Progenitor cell of endocrine pancreas (in vitro differentiated cells): ENCODE data around the gene MB. TPM values are rescaled to one million over a fixed set of nuclear protein-coding genes. Genes with fewer than 3 reads are reported as not detected.

Source experiments
- DNase-seq: peaks from one replicate; pipeline ENCODE4 v3.0.0; 2021; ENCODE audit warnings: low spot score; ENCODE audit not compliant: unreplicated experiment
- H3K27ac Mint-ChIP-seq: 2 replicates; pipeline ENCODE4 v1.8.0; 2021; ENCODE audit warnings: mild to moderate bottlenecking, moderate library complexity, mixed read lengths
- H3K27me3 Mint-ChIP-seq: 2 replicates; pipeline ENCODE4 v1.8.0; 2021; ENCODE audit warnings: mixed read lengths
- H3K36me3 Mint-ChIP-seq: 2 replicates; pipeline ENCODE4 v1.8.0; 2022; ENCODE audit warnings: mixed read lengths; ENCODE audit not compliant: insufficient read depth
- H3K4me1 Mint-ChIP-seq: 2 replicates; pipeline ENCODE4 v1.8.0; 2021; ENCODE audit warnings: low read depth, mixed read lengths
- H3K4me3 Mint-ChIP-seq: 2 replicates; pipeline ENCODE4 v1.8.0; 2021; ENCODE audit warnings: low read depth, mild to moderate bottlenecking, moderate library complexity, mixed read lengths
- H3K9me3 Mint-ChIP-seq: 2 replicates; pipeline ENCODE4 v1.8.0; 2021; ENCODE audit warnings: low read depth, mixed read lengths
- total RNA-seq: library from RNA; stranded (reverse); gene quantifications from 2 replicates; pipeline ENCODE4 v1.2.1, GENCODE V29; 2021
- TF ChIP-seq, protein P1 (sequence below): fragments of 200-600 bp; sonication (generic); IDR thresholded peaks from one replicate; pipeline ENCODE4 v1.5.0; 2021; ENCODE audit warnings: antibody characterized with exemption, mild to moderate bottlenecking; ENCODE audit not compliant: unreplicated experiment

MB gene
- total RNA-seq, 1 donor from 2014 or later, result not detected

DNA sequence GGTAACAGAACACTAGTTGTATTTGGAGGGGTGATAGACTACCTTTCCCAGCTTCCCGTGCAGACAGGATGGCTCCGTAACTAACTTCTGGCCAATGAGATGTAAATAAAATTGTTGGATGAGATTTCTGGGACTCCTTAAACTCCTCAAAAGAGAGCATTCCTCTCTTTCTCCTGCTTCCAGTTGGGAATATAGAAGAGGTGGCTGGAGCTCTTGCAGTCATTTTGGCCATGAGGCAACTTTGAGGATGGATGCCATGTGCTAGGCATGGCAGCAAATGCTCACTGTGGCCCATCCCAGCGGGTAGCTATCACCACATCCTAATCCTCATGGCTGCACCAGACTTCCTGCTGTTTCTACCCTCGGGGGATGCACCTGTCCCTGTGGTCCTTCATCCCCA, 7.4 kb downstream of the MB start:
- no peaks in the 10 kb centered on the region for H3K4me1 Mint-ChIP-seq
- no peak overlapping the region for H3K27ac Mint-ChIP-seq
- H3K4me3 Mint-ChIP-seq, result no peak overlapping the region
- TF ChIP-seq, protein P1, sequence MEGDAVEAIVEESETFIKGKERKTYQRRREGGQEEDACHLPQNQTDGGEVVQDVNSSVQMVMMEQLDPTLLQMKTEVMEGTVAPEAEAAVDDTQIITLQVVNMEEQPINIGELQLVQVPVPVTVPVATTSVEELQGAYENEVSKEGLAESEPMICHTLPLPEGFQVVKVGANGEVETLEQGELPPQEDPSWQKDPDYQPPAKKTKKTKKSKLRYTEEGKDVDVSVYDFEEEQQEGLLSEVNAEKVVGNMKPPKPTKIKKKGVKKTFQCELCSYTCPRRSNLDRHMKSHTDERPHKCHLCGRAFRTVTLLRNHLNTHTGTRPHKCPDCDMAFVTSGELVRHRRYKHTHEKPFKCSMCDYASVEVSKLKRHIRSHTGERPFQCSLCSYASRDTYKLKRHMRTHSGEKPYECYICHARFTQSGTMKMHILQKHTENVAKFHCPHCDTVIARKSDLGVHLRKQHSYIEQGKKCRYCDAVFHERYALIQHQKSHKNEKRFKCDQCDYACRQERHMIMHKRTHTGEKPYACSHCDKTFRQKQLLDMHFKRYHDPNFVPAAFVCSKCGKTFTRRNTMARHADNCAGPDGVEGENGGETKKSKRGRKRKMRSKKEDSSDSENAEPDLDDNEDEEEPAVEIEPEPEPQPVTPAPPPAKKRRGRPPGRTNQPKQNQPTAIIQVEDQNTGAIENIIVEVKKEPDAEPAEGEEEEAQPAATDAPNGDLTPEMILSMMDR, result no peak
- DNase-seq, result no peak
- H3K9me3 Mint-ChIP-seq, result no peaks in the 10 kb centered on the region
- peaks cover 14% of the 10 kb centered on the region for H3K27me3 Mint-ChIP-seq
- no peaks in the 10 kb centered on the region for H3K36me3 Mint-ChIP-seq

DNA sequence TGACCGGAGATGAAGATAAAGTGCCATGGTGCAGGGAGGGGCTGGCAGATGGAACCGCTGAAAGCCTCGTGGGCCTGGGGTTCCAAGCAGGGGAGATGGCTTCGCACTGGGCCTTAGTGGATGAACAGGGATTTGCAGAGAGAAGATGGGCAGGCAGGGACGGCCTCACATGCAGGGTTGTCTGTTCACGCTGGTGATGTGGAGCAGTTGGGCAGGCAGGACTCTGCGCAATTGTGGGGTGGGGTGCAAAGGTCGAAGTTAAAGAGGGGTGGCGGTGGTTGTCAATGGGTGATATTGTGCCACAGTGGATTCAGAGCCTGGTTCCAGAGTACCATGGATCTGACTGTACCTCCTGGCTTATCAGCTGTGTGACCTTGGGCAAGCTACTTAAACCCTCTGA, 7.9 kb downstream of the MB start:
- H3K9me3 Mint-ChIP-seq, result no peaks in the 10 kb centered on the region
- H3K27ac Mint-ChIP-seq, result no peak overlapping the region
- H3K36me3 Mint-ChIP-seq, result no peaks in the 10 kb centered on the region
- peaks cover 14% of the 10 kb centered on the region for H3K27me3 Mint-ChIP-seq
- no peak overlapping the region for H3K4me3 Mint-ChIP-seq
- H3K4me1 Mint-ChIP-seq, result no peaks in the 10 kb centered on the region
- DNase-seq, result no peak
- TF ChIP-seq, protein P1, result no peak

DNA sequence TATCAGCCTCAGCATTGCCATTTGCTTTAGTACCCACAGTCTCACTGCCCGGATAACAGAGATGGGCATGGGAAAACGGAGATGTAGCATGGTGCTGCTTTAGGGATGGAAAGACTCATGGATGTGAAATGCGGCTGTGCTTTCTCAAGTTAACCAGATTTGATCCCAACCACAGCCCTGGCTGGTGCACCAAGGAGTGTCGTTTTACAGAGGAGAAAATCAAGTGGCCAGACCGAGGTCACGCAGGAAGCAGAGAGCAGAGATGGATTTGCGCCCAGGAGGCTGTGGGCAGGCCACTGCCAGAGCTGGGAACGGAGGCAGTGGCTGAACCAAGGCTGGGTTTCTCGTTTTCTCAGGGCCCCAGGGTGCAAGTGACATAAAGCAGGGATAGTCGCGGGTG, 9.0 kb downstream of the MB start:
- Mint-ChIP-seq H3K9me3 (no peaks in the 10 kb centered on the region), H3K36me3 (no peaks in the 10 kb centered on the region), H3K4me3 (no peak overlapping the region), H3K27me3 (peaks cover 14% of the 10 kb centered on the region), H3K4me1 (no peaks in the 10 kb centered on the region), H3K27ac (no peak overlapping the region)
- no peak for DNase-seq
- TF ChIP-seq, protein P1, result no peak

DNA sequence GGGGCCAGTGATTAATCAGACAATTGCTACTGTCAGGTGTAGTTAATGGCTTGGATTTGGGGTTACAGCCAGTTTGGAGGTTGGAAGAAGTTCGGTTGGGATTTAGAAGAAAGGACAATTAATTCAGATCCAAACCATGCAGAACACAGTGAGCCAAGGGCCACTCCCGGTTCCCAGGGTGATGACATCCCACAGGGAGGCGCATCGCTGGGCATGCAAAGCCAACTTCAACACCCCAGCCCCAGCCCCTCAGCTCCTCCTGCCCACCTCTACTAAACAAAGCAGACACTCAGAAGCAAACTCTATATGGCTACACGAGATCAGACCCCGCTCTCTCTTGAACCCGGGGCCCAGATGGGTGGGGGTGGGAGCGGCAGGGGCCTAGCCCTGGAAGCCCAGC, 10.2 kb downstream of the MB start:
- Mint-ChIP-seq H3K9me3 (no peaks in the 10 kb centered on the region), H3K36me3 (no peaks in the 10 kb centered on the region), H3K4me1 (no peaks in the 10 kb centered on the region), H3K27ac (no peak overlapping the region), H3K27me3 (peaks cover 11% of the 10 kb centered on the region), H3K4me3 (no peak overlapping the region)
- DNase-seq, result no peak
- TF ChIP-seq, protein P1, result no peak

DNA sequence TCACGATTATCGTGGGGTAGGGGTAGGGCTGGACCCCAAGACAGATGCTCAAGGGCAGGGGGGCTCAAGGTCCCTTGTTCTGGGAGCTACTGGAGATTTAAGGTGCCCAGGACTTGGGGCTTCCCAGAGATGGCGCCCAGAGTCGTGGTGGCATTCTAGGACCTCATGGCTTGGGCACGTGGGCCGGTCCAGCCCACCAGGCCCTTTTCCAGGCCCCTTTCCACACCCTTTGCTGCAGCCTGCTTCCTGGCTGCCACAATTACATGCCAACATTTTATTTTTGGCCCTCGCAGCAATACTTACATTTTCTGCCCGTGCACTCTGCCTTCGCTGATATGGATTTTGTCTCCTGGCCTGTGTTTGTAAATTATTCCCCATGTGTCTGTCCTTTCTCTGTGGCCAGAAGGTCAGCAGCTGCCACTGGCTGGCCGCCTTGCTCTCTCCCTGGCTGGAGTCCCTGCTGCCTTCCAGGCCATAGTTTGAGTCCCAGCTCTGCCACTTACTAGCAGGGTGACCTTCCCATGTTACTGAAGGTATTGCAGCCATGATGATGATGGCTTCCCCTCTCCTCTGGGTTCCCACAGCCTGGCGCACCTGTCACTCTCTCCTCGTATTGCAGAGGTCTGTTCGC, 11.2 kb downstream of the MB start:
- H3K27ac Mint-ChIP-seq, result no peak overlapping the region
- no peaks in the 10 kb centered on the region for H3K9me3 Mint-ChIP-seq
- H3K27me3 Mint-ChIP-seq, result peaks cover 11% of the 10 kb centered on the region
- TF ChIP-seq, protein P1, result no peak
- no peak for DNase-seq
- H3K4me3 Mint-ChIP-seq, result no peak overlapping the region
- no peaks in the 10 kb centered on the region for H3K4me1 Mint-ChIP-seq
- no peaks in the 10 kb centered on the region for H3K36me3 Mint-ChIP-seq
